Uterus (tissue), 2 donors: ENCODE data around the gene TFAP2B.

Experiments used
- CTCF ChIP-seq, 4 experiments: fragments of 200-600 bp in 2 of 4; fragments of 450-650 bp in 2 of 4; sonication (generic) in 2 of 4; IDR thresholded peaks; one replicate each; pipeline ENCODE4 v1.5.1; 2016 to 2019; ENCODE audit warnings: antibody characterized with exemption in 4 of 4, mild to moderate bottlenecking in 2 of 4, moderate library complexity in 1 of 4
- POLR2A ChIP-seq, 2 donors: fragments of 450-650 bp; IDR thresholded peaks; one replicate each; pipeline ENCODE4 v1.6.1; 2016; ENCODE audit warnings: antibody characterized with exemption in 2 of 2, mild to moderate bottlenecking in 1 of 2, moderate library complexity in 1 of 2

GRCh38 chr6:50847890-50848594 is 29.4 kb downstream of the TFAP2B start:
- TF ChIP-seq CTCF (IDR thresholded peaks at IDR 0.05) (no peak), POLR2A (IDR thresholded peaks at IDR 0.05) (no peak)
